Measurements from ENCODE around the gene RABL6. TPM values are rescaled to one million over a fixed set of nuclear protein-coding genes. Genes with fewer than 3 reads are reported as not detected.

RABL6 gene
- total and polyA plus RNA-seq, 2 of the 4 experiments (the other 2 are of a cell fraction), result 37.1 to 47.5 TPM

DNA sequence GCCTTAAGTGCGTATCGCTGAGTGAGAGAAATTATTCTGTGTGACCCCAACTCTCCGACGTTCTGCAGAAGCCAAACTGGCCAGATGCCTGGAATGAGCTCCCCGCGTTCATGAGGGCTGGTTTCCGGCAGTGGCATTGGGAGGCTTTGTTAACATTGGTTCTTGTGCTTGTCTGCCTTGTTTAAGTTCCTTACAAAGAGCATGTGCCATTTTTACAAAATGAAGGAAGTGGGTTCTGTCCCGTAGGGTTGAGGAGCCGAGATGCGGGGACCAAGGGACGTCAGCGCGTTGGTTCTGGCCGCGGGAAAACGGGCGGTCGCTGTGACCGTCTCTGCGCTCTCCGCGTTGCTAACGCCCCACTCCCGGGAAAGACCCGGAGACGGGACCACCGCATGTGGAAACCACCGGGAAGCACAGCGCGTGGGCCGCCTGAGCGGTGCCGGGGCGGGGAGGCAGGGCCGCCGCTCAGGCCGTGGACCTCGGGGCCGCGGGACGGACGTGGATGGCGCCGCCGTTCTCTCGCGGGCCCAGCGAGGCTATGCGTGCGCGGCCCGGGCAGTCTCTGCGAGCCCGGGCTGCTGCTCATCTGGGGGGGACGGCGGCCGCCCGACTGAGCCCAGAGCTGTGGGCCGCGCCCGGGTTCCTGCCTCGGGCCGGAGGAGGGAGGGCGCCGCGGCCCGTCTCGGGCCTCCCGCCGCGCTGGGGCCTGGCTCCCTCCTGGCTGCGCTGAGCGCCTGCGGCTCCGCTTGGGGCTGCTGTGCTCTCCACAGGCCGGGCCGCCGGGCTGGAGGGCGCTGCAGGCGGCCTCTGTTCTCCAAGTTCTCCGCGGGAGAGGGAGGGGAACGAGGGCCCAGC lies 13.4 kb downstream of the RABL6 start:
- DNase-seq (no peak), ATAC-seq (ENCODE audit: low read depth) (peak; percentile 71)
- no peak overlapping the region for H4K91ac ChIP-seq (ENCODE audit: insufficient read depth, low read depth, low read length)
- in situ Hi-C loops (cut with MboI; ENCODE audit: low sequenced_read_pairs) (no loop called here), intact Hi-C loops (cut with micrococcal nuclease) (no loop called here), dilution Hi-C loops (cut with HindIII; ENCODE audit: low sequenced_read_pairs, unreplicated experiment) (no loop called here)
- H3K27ac ChIP-seq (ENCODE audit: insufficient read depth, low read length), result no peak overlapping the region
- H2BK20ac ChIP-seq (ENCODE audit: low read depth, low read length), result no peak overlapping the region
- H3K4me2 ChIP-seq (ENCODE audit: low read depth, low read length), result no peak overlapping the region
- H3K27me3 ChIP-seq (ENCODE audit: control insufficient read depth, insufficient read depth, low read length), result no peaks in the 10 kb centered on the region
- H4K8ac ChIP-seq (ENCODE audit: low read depth in 2 of 2, low read length in 2 of 2), result peak overlapping the region in 1 of 2 experiments; percentile 36; a peak in 1 of 4 replicates
- H2AK5ac ChIP-seq (ENCODE audit: low read depth, low read length), result no peak overlapping the region
- CTCF ChIA-PET, result no interaction called here
- H2AK9ac ChIP-seq (replicated peaks; ENCODE audit: low read depth, low read length, poor library complexity), result peak overlapping the region; percentile 42
- no peak overlapping the region for H2BK120ac ChIP-seq (ENCODE audit: low read depth, low read length)
- H3K14ac ChIP-seq (replicated peaks; ENCODE audit: low read depth, low read length), result no peak overlapping the region
- no peaks in the 10 kb centered on the region for H3K9me1 ChIP-seq (ENCODE audit: insufficient read depth, low read length)
- no peak overlapping the region for H2BK15ac ChIP-seq (ENCODE audit: low read depth, low read length)
- peaks cover 3% of the 10 kb centered on the region; the same call in 1 of the 2 replicates for H3K4me1 ChIP-seq (ENCODE audit: control insufficient read depth, insufficient read depth, low read length)
- no peaks in the 10 kb centered on the region for H3K9me3 ChIP-seq (ENCODE audit: control insufficient read depth, insufficient read depth, low read length)
- no peak overlapping the region; the same call in 1 of the 2 replicates for H3K23ac ChIP-seq (ENCODE audit: low read depth, low read length)
- POLR2A ChIA-PET (ENCODE audit: unreplicated experiment), result interaction anchor here (0.6 kb wide), 1 partner anchor 469 kb away, joined by 3 read pairs; no protein-coding TSS in a partner anchor
- H2BK5ac ChIP-seq (ENCODE audit: low read depth, low read length, poor library complexity, severe bottlenecking), result no peak overlapping the region
- H4K20me1 ChIP-seq (ENCODE audit: insufficient read depth, low read length), result peaks cover 16% of the 10 kb centered on the region
- H4K5ac ChIP-seq (ENCODE audit: low read depth, low read length), result peak overlapping the region; percentile 17; the same call in 1 of the 2 replicates
- peaks cover 20% of the 10 kb centered on the region for H3K36me3 ChIP-seq (ENCODE audit: control insufficient read depth, insufficient read depth, low read length)
- peaks cover 11 to 25% of the 10 kb centered on the region in 2 experiments for H3K79me1 ChIP-seq (ENCODE audit: low read depth in 1 of 2, low read length in 2 of 2)
- 38% methylated on average over 30 of the region's 83 CpGs; no CpG with 5 or more reads in 1 of the 2 experiments for WGBS, 2 experiments (ENCODE audit: extremely low coverage in 2 of 2, insufficient read length in 1 of 2)
- 0 out of 2 replicates have a peak overlapping the region, but pooled peaks have one; percentile 14 for H3K9ac ChIP-seq (ENCODE audit: low read depth, low read length)
- no peak for TF ChIP-seq MXI1 (IDR thresholded peaks at IDR 0.05; ENCODE audit: borderline replicate concordance, low read depth, low read length)
- TF ChIP-seq POLR2A (IDR thresholded peaks at IDR 0.05; ENCODE audit: low read depth, low read length), result no peak
- TF ChIP-seq RCOR1 (IDR thresholded peaks at IDR 0.05; ENCODE audit: insufficient replicate concordance, low read length), result no peak
- TF ChIP-seq, protein P1, sequence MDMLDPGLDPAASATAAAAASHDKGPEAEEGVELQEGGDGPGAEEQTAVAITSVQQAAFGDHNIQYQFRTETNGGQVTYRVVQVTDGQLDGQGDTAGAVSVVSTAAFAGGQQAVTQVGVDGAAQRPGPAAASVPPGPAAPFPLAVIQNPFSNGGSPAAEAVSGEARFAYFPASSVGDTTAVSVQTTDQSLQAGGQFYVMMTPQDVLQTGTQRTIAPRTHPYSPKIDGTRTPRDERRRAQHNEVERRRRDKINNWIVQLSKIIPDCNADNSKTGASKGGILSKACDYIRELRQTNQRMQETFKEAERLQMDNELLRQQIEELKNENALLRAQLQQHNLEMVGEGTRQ (IDR thresholded peaks at IDR 0.05; ENCODE audit: low read depth, low read length), result no peak
- no peak for TF ChIP-seq RFX5 (IDR thresholded peaks at IDR 0.05; ENCODE audit: low read depth, low read length)
- no peak for TF ChIP-seq CEBPB (IDR thresholded peaks at IDR 0.05; ENCODE audit: low read depth, low read length)
- no peak for TF ChIP-seq CHD1 (IDR thresholded peaks at IDR 0.05; ENCODE audit: low read depth, low read length)
- no peak for TF ChIP-seq BHLHE40 (IDR thresholded peaks at IDR 0.05; ENCODE audit: low read depth, low read length)
- TF ChIP-seq NFE2L2 (IDR thresholded peaks at IDR 0.05; ENCODE audit: low read depth, low read length), result no peak
- TF ChIP-seq, protein P2, sequence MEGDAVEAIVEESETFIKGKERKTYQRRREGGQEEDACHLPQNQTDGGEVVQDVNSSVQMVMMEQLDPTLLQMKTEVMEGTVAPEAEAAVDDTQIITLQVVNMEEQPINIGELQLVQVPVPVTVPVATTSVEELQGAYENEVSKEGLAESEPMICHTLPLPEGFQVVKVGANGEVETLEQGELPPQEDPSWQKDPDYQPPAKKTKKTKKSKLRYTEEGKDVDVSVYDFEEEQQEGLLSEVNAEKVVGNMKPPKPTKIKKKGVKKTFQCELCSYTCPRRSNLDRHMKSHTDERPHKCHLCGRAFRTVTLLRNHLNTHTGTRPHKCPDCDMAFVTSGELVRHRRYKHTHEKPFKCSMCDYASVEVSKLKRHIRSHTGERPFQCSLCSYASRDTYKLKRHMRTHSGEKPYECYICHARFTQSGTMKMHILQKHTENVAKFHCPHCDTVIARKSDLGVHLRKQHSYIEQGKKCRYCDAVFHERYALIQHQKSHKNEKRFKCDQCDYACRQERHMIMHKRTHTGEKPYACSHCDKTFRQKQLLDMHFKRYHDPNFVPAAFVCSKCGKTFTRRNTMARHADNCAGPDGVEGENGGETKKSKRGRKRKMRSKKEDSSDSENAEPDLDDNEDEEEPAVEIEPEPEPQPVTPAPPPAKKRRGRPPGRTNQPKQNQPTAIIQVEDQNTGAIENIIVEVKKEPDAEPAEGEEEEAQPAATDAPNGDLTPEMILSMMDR (conservative IDR thresholded peaks at IDR 0.05; ENCODE audit: low read depth, low read length), result no peak
- TF ChIP-seq FOS (IDR thresholded peaks at IDR 0.05; ENCODE audit: low read depth, low read length), result no peak
- TF ChIP-seq MAZ (IDR thresholded peaks at IDR 0.05; ENCODE audit: borderline replicate concordance, low read depth, low read length), result no peak; the same call in 1 of the 2 replicates
- no peak for TF ChIP-seq RAD21 (IDR thresholded peaks at IDR 0.05; ENCODE audit: low read length)
- no peak for TF ChIP-seq MAFK (IDR thresholded peaks at IDR 0.05; ENCODE audit: low read depth, low read length)
- no TSS peak for BruUV-seq (replicated peaks)
- H2AFZ ChIP-seq (replicated peaks; ENCODE audit: low read length, poor library complexity), result peak overlapping the region; percentile 79
- H3K56ac ChIP-seq (ENCODE audit: extremely low read depth, insufficient read depth, low read length), result no peak overlapping the region
- no peak overlapping the region for H3K18ac ChIP-seq (ENCODE audit: low read depth, low read length)
- H3K4ac ChIP-seq (ENCODE audit: low read depth, low read length), result no peak overlapping the region
- no peak overlapping the region for H3K4me3 ChIP-seq (ENCODE audit: insufficient read depth, low read depth, low read length)

Data from IMR-90 (cell line).